Measurements from ENCODE around the gene TSEN15.

TSEN15 gene

DNA sequence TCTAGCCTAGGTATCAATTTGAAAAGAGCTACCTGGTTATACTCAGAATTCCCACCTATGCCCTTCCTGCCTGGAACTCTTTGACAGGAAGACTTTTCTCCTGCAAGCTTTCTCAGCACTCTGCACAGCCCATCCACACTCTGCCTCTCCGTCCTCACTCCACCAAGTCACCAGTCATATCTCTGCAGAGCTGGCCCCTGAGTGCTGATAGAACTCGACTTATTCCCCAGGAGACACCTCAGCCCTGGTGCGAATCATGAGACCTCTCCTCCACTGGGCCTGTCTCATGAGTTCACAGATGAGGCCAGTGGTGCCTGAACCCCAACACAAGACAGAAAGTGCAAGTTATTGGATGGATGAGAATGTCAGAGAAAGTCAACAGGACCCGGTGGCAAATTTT is 46.0 kb upstream of the TSEN15 start:
- no peak for TF ChIP-seq SPI1 (IDR thresholded peaks at IDR 0.05; ENCODE audit: borderline replicate concordance, low read depth)
- TF ChIP-seq, protein P1, sequence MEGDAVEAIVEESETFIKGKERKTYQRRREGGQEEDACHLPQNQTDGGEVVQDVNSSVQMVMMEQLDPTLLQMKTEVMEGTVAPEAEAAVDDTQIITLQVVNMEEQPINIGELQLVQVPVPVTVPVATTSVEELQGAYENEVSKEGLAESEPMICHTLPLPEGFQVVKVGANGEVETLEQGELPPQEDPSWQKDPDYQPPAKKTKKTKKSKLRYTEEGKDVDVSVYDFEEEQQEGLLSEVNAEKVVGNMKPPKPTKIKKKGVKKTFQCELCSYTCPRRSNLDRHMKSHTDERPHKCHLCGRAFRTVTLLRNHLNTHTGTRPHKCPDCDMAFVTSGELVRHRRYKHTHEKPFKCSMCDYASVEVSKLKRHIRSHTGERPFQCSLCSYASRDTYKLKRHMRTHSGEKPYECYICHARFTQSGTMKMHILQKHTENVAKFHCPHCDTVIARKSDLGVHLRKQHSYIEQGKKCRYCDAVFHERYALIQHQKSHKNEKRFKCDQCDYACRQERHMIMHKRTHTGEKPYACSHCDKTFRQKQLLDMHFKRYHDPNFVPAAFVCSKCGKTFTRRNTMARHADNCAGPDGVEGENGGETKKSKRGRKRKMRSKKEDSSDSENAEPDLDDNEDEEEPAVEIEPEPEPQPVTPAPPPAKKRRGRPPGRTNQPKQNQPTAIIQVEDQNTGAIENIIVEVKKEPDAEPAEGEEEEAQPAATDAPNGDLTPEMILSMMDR (IDR thresholded peaks at IDR 0.05; ENCODE audit: insufficient read depth, low read length): no peak
- no peak for TF ChIP-seq GABPA (IDR thresholded peaks at IDR 0.05; ENCODE audit: low read depth)
- TF ChIP-seq, protein P2, sequence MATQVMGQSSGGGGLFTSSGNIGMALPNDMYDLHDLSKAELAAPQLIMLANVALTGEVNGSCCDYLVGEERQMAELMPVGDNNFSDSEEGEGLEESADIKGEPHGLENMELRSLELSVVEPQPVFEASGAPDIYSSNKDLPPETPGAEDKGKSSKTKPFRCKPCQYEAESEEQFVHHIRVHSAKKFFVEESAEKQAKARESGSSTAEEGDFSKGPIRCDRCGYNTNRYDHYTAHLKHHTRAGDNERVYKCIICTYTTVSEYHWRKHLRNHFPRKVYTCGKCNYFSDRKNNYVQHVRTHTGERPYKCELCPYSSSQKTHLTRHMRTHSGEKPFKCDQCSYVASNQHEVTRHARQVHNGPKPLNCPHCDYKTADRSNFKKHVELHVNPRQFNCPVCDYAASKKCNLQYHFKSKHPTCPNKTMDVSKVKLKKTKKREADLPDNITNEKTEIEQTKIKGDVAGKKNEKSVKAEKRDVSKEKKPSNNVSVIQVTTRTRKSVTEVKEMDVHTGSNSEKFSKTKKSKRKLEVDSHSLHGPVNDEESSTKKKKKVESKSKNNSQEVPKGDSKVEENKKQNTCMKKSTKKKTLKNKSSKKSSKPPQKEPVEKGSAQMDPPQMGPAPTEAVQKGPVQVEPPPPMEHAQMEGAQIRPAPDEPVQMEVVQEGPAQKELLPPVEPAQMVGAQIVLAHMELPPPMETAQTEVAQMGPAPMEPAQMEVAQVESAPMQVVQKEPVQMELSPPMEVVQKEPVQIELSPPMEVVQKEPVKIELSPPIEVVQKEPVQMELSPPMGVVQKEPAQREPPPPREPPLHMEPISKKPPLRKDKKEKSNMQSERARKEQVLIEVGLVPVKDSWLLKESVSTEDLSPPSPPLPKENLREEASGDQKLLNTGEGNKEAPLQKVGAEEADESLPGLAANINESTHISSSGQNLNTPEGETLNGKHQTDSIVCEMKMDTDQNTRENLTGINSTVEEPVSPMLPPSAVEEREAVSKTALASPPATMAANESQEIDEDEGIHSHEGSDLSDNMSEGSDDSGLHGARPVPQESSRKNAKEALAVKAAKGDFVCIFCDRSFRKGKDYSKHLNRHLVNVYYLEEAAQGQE (IDR thresholded peaks at IDR 0.05; ENCODE audit: insufficient replicate concordance, low read depth): no peak
- TF ChIP-seq POLR2AphosphoS5 (IDR thresholded peaks at IDR 0.05; ENCODE audit: low read depth): no peak
- Histone ChIP-seq H3K27me3 (ENCODE audit: insufficient read depth, poor library complexity, severe bottlenecking) (no peaks in the 10 kb centered on the region), H3K27ac (replicated peaks) (no peak overlapping the region), H3K4me3 (replicated peaks; ENCODE audit: insufficient read depth, low read length) (no peak overlapping the region)
- no peak for DNase-seq (ENCODE audit: low read depth in 1 of 2, low spot score in 1 of 2)

DNA sequence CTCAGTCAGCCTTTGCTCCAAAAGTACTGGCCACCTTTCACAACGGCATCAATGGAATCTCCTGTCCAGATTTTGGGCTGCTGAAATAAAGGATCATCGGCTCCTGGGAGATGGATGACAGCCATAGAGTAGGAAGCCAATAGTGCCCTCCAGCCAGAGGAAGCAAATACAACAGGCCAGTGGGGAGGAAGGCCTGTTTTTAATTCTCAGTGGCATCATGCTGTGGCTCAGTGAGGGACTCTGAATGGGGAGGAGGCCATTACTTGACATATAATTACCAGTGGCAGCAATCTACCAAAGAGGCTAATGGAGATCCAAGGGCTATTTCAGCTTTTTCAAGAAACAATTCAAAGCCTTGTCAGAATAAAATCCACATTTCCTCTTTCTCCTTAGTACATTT is 40.7 kb upstream of the TSEN15 start:
- no peak overlapping the region for H3K4me3 ChIP-seq (replicated peaks; ENCODE audit: insufficient read depth, low read length)
- H3K27me3 ChIP-seq (ENCODE audit: insufficient read depth, poor library complexity, severe bottlenecking): no peaks in the 10 kb centered on the region
- no peak for DNase-seq (ENCODE audit: low read depth in 1 of 2, low spot score in 1 of 2)
- no peak for TF ChIP-seq GABPA (IDR thresholded peaks at IDR 0.05; ENCODE audit: low read depth)
- no peak for TF ChIP-seq SPI1 (IDR thresholded peaks at IDR 0.05; ENCODE audit: borderline replicate concordance, low read depth)
- TF ChIP-seq, protein P1 (IDR thresholded peaks at IDR 0.05; ENCODE audit: insufficient read depth, low read length): no peak
- no peak for TF ChIP-seq POLR2AphosphoS5 (IDR thresholded peaks at IDR 0.05; ENCODE audit: low read depth)
- TF ChIP-seq, protein P2 (IDR thresholded peaks at IDR 0.05; ENCODE audit: insufficient replicate concordance, low read depth): no peak
- H3K27ac ChIP-seq (replicated peaks): no peak overlapping the region

- TF ChIP-seq, protein P2 (IDR thresholded peaks at IDR 0.05; ENCODE audit: insufficient replicate concordance, low read depth): no peak
- no peak for TF ChIP-seq POLR2AphosphoS5 (IDR thresholded peaks at IDR 0.05; ENCODE audit: low read depth)
- TF ChIP-seq SPI1 (IDR thresholded peaks at IDR 0.05; ENCODE audit: borderline replicate concordance, low read depth): no peak
- TF ChIP-seq GABPA (IDR thresholded peaks at IDR 0.05; ENCODE audit: low read depth): no peak
- TF ChIP-seq, protein P1 (IDR thresholded peaks at IDR 0.05; ENCODE audit: insufficient read depth, low read length): no peak
- Histone ChIP-seq H3K27ac (replicated peaks) (no peak overlapping the region), H3K4me3 (replicated peaks; ENCODE audit: insufficient read depth, low read length) (no peak overlapping the region), H3K27me3 (ENCODE audit: insufficient read depth, poor library complexity, severe bottlenecking) (no peaks in the 10 kb centered on the region)
- DNase-seq (ENCODE audit: low read depth in 1 of 2, low spot score in 1 of 2): no peak
Measured at GRCh38 chr1:184012187-184012586, 39.3 kb upstream of the TSEN15 start.

Data from HL-60 (cell line).